Skeletal muscle cell (primary cell): Measurements from ENCODE around the gene DVL1.

ENCODE experiments used
- DNase-seq: peaks from one replicate; pipeline ENCODE4 v3.0.0-alpha.2; 2010; ENCODE audit warnings: low read depth
- H3K4me3 ChIP-seq: 2 replicates; pipeline ENCODE4 v1.5.1; 2011; ENCODE audit warnings: low read depth, mild to moderate bottlenecking, control low read depth, low read length, moderate library complexity

Gene DVL1

GRCh38 chr1:1331068-1331965, 17.9 kb downstream of the DVL1 start, which contains the start of gene TAS1R3:
Gene TAS1R3, plus strand, starts transcription at chr1:1331280. Its CDS starts 66 bp downstream, at chr1:1331346.
- no peak for DNase-seq
- H3K4me3 ChIP-seq = no peak within 1 kb of the TSS

- H3K4me3 ChIP-seq = no peak overlapping the region
- DNase-seq = no peak
Observed at GRCh38 chr1:1330366-1331067, 18.7 kb downstream of the DVL1 start.

- H3K4me3 ChIP-seq = no peak overlapping the region
- no peak for DNase-seq
Observed at GRCh38 chr1:1329304-1330210, 19.7 kb downstream of the DVL1 start.

GRCh38 chr1:1328254-1328653, 21.0 kb downstream of the DVL1 start:
- no peak for DNase-seq
- H3K4me3 ChIP-seq = no peak overlapping the region

- H3K4me3 ChIP-seq = no peak overlapping the region
Observed at GRCh38 chr1:1327291-1327690, 21.9 kb downstream of the DVL1 start.

GRCh38 chr1:1326075-1326605, 23.1 kb downstream of the DVL1 start:
- no peak for DNase-seq
- H3K4me3 ChIP-seq = no peak overlapping the region

More at GRCh38 chr1:1327291-1327690, 21.9 kb downstream of the DVL1 start:
- no peak for DNase-seq

- H3K4me3 ChIP-seq = peak overlapping the region; percentile 94
Observed at GRCh38 chr1:1325288-1326074, 23.7 kb downstream of the DVL1 start.

GRCh38 chr1:1324524-1325287, 24.5 kb downstream of the DVL1 start, which contains the start of the genes CPTP and INTS11:
Gene CPTP, plus strand, starts transcription at chr1:1324802. Its CDS starts 2,109 bp downstream, at chr1:1326911.
Gene INTS11, minus strand, starts transcription at chr1:1324660. Its CDS starts 52 bp downstream, at chr1:1324608.
- DNase-seq = peak; percentile 46
- peak within 1 kb of the TSS; percentile 94 for H3K4me3 ChIP-seq

More at GRCh38 chr1:1325288-1326074, 23.7 kb downstream of the DVL1 start:
- no peak for DNase-seq

GRCh38 chr1:1324084-1324523, 25.1 kb downstream of the DVL1 start:
- H3K4me3 ChIP-seq = peak overlapping the region; percentile 94

GRCh38 chr1:1322952-1323351, 26.3 kb downstream of the DVL1 start:
- no peak overlapping the region for H3K4me3 ChIP-seq
- DNase-seq = no peak

More at GRCh38 chr1:1324084-1324523, 25.1 kb downstream of the DVL1 start:
- no peak for DNase-seq

GRCh38 chr1:1322418-1322817, 26.8 kb downstream of the DVL1 start:
- DNase-seq = no peak
- no peak overlapping the region for H3K4me3 ChIP-seq

- DNase-seq = no peak
- H3K4me3 ChIP-seq = no peak overlapping the region
Observed at GRCh38 chr1:1321477-1321876, 27.7 kb downstream of the DVL1 start.

- no peak overlapping the region for H3K4me3 ChIP-seq
- no peak for DNase-seq
Observed at GRCh38 chr1:1320666-1321448, 28.4 kb downstream of the DVL1 start.

- no peak overlapping the region for H3K4me3 ChIP-seq
- no peak for DNase-seq
Observed at GRCh38 chr1:1319646-1319941, 29.6 kb downstream of the DVL1 start.

- H3K4me3 ChIP-seq = no peak overlapping the region
- DNase-seq = no peak
Observed at GRCh38 chr1:1318777-1319645, 30.2 kb downstream of the DVL1 start.

GRCh38 chr1:1318131-1318652, 31.0 kb downstream of the DVL1 start:
- peak; percentile 75 for DNase-seq
- no peak overlapping the region for H3K4me3 ChIP-seq
